Neuronal stem cell (in vitro differentiated cells): ENCODE data around the gene GREB1.

Source experiments
- DNase-seq: peaks from one replicate; pipeline ENCODE4 v3.0.0-alpha.2; 2013; ENCODE audit warnings: low spot score
- H2AFZ ChIP-seq: one replicate; pipeline ENCODE4 v1.6.1; 2013; ENCODE audit warnings: mild to moderate bottlenecking, low read length, inconsistent platforms
- H2AK5ac ChIP-seq: 2 replicates; pipeline ENCODE4 v1.6.1; 2013; ENCODE audit warnings: low read depth, mild to moderate bottlenecking, inconsistent platforms, low read length, moderate library complexity, mixed read lengths
- H2BK120ac ChIP-seq: 2 replicates; pipeline ENCODE4 v1.6.1; 2013; ENCODE audit warnings: low read depth, mild to moderate bottlenecking, inconsistent platforms, low read length, moderate library complexity, mixed read lengths
- H2BK12ac ChIP-seq: one replicate; pipeline ENCODE4 v1.6.1; 2013; ENCODE audit warnings: low read length, inconsistent platforms
- H2BK15ac ChIP-seq: 2 replicates; pipeline ENCODE4 v1.6.1; 2013; ENCODE audit warnings: mild to moderate bottlenecking, low read length, inconsistent platforms, mixed read lengths
- H2BK5ac ChIP-seq: one replicate; pipeline ENCODE4 v1.6.1; 2013; ENCODE audit warnings: inconsistent platforms, mild to moderate bottlenecking, low read length, moderate library complexity
- H3K14ac ChIP-seq: one replicate; pipeline ENCODE4 v1.6.1; 2013; ENCODE audit warnings: low read length, inconsistent platforms
- H3K18ac ChIP-seq: 2 replicates; pipeline ENCODE4 v1.6.1; 2013; ENCODE audit warnings: low read length, inconsistent platforms
- H3K23ac ChIP-seq: 2 replicates; pipeline ENCODE4 v1.6.1; 2013; ENCODE audit warnings: low read depth, mild to moderate bottlenecking, mixed read lengths, low read length, inconsistent platforms; ENCODE audit not compliant: poor library complexity
- H3K27ac ChIP-seq: replicated peaks from 3 replicates; pipeline ENCODE4 v1.5.1; 2013; ENCODE audit warnings: low read length, inconsistent platforms
- H3K27me3 ChIP-seq, 3 experiments: 2 replicates each; pipeline ENCODE4 v1.6.1; 2013; ENCODE audit warnings: low read length in 3 of 3, mild to moderate bottlenecking in 2 of 3, inconsistent platforms in 1 of 3, low read depth in 1 of 3, mixed read lengths in 1 of 3, moderate library complexity in 1 of 3; ENCODE audit not compliant: control insufficient read depth in 3 of 3, insufficient read depth in 3 of 3
- H3K36me3 ChIP-seq, 2 donors: replicated peaks in 1 of 2; 2 replicates each; pipeline ENCODE4 v1.6.1; 2013; ENCODE audit warnings: low read length in 2 of 2; ENCODE audit not compliant: control insufficient read depth in 2 of 2, insufficient read depth in 2 of 2
- H3K4ac ChIP-seq: 2 replicates; pipeline ENCODE4 v1.6.1; 2013; ENCODE audit warnings: inconsistent platforms, mild to moderate bottlenecking, low read length, moderate library complexity
- H3K4me1 ChIP-seq, 2 donors: 1 replicate in 1 of 2; 2 replicates in 1 of 2; pipeline ENCODE4 v1.6.1; 2013; ENCODE audit warnings: low read length in 2 of 2, low read depth in 1 of 2; ENCODE audit not compliant: control insufficient read depth in 2 of 2, insufficient read depth in 1 of 2
- H3K4me2 ChIP-seq: one replicate; pipeline ENCODE4 v1.6.1; 2013; ENCODE audit warnings: mild to moderate bottlenecking, low read length, inconsistent platforms; ENCODE audit not compliant: insufficient read depth, poor library complexity, severe bottlenecking
- H3K4me3 ChIP-seq, 2 donors: 2 replicates each; pipeline ENCODE4 v1.5.1; 2013; ENCODE audit warnings: low read length in 2 of 2, mild to moderate bottlenecking in 2 of 2, inconsistent platforms in 1 of 2, moderate library complexity in 1 of 2
- H3K79me1 ChIP-seq: one replicate; pipeline ENCODE4 v1.6.1; 2013; ENCODE audit warnings: low read depth, mild to moderate bottlenecking, inconsistent platforms, low read length, moderate library complexity
- H3K9ac ChIP-seq: one replicate; pipeline ENCODE4 v1.6.1; 2013; ENCODE audit warnings: mild to moderate bottlenecking, low read depth, low read length, inconsistent platforms; ENCODE audit not compliant: poor library complexity
- H3K9me3 ChIP-seq, 2 donors: replicated peaks in 1 of 2; 2 replicates each; pipeline versions ENCODE3 to v1.6.1; 2013; ENCODE audit warnings: low read length in 2 of 2, mild to moderate bottlenecking in 2 of 2, inconsistent platforms in 1 of 2, low read depth in 1 of 2, mixed read lengths in 1 of 2, moderate library complexity in 1 of 2; ENCODE audit not compliant: control insufficient read depth in 2 of 2, insufficient read depth in 1 of 2
- H4K8ac ChIP-seq: one replicate; pipeline ENCODE4 v1.6.1; 2013; ENCODE audit warnings: low read depth, mild to moderate bottlenecking, inconsistent platforms, low read length, moderate library complexity
- H4K91ac ChIP-seq: one replicate; pipeline ENCODE4 v1.6.1; 2013; ENCODE audit warnings: low read length, low read depth, mild to moderate bottlenecking, inconsistent platforms; ENCODE audit not compliant: poor library complexity
- WGBS, 2 donors: extraction: QIAGEN DNeasy Blood & Tissue Kit; methylation state at CpG; one replicate each; pipeline ENCODE4 v1.1.7; 2013; ENCODE audit warnings: missing lambda C conversion rate in 2 of 2, mixed read lengths in 1 of 2; ENCODE audit not compliant: insufficient read length in 2 of 2, insufficient replicate concordance in 1 of 2; ENCODE audit errors: extremely low coverage in 2 of 2; 5-methylcytosine and 5-hydroxymethylcytosine counted together

GREB1 gene

DNA sequence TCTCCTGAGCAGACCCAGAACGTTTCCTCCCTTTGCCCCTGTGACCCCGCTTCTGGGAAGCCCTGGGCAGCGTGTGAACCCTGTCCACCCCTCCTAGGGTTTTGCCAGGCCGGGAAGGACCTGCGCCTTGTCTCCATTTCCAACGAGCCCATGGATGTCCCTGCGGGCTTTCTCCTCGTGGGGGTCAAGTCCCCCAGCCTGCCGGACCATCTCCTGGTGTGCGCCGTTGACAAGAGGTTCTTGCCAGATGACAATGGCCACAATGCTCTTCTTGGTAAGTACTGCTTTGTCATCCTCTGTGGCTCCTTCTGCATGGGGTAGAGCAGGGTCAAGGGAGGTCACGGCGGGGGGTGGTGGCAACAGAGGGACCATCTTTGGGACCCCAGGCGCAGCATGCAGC is 32.5 kb downstream of the GREB1 start:
- DNase-seq = no peak

DNA sequence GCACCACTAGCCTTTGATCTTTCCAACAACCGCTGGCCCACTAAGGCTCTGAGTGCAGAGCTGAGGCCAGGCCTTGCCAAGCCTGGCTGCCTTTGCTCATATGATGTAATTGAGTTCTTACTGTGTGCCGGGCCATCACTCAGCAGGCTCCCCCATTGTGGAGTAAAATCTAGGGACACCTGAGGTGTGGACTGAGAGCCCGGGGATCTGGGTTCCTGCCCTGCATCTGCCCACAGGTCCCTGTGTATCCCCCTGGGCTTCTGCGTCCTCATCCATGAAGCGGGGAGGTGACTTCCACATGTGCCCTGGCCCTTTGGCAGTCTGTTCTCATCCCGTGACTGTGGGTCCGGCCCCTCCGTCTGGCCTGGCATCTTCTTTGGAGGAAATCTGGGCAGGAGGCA is 33.8 kb downstream of the GREB1 start:
- Histone ChIP-seq H2AFZ (no peak overlapping the region), H3K27ac (no peak overlapping the region), H2BK120ac (no peak overlapping the region), H3K4ac (no peak overlapping the region), H2BK5ac (no peak overlapping the region), H2AK5ac (no peak overlapping the region), H3K36me3 (peaks cover 12 to 96% of the 10 kb centered on the region in 2 donors), H3K4me2 (no peak overlapping the region), H3K4me3 (no peak overlapping the region), H3K9ac (no peak overlapping the region), H2BK15ac (no peak overlapping the region), H3K23ac (peak overlapping the region; percentile 48), H3K27me3 (no peaks in the 10 kb centered on the region), H3K79me1 (peaks cover 5% of the 10 kb centered on the region), H4K91ac (no peak overlapping the region), H3K4me1 (peaks cover 0 to 4% of the 10 kb centered on the region in 2 donors), H4K8ac (no peak overlapping the region), H3K18ac (no peak overlapping the region), H3K9me3 (no peaks in the 10 kb centered on the region), H2BK12ac (no peak overlapping the region), H3K14ac (no peak overlapping the region)
- DNase-seq = no peak
- no CpG with 5 or more reads among the region's 8 CpGs for WGBS, 2 donors

More for the DNA sequence above, 32.5 kb downstream of the GREB1 start:
- Histone ChIP-seq H2BK12ac (no peak overlapping the region), H3K9ac (no peak overlapping the region), H3K4me2 (no peak overlapping the region), H3K4ac (no peak overlapping the region), H2BK15ac (no peak overlapping the region), H3K27ac (no peak overlapping the region), H3K9me3 (no peaks in the 10 kb centered on the region), H3K36me3 (peaks cover 15 to 98% of the 10 kb centered on the region in 2 donors), H3K23ac (no peak overlapping the region), H3K4me3 (no peak overlapping the region), H3K4me1 (peaks cover 0 to 4% of the 10 kb centered on the region in 2 donors), H2BK120ac (no peak overlapping the region), H4K8ac (no peak overlapping the region), H2BK5ac (no peak overlapping the region), H2AFZ (no peak overlapping the region), H2AK5ac (no peak overlapping the region), H3K79me1 (peaks cover 3% of the 10 kb centered on the region), H3K27me3 (no peaks in the 10 kb centered on the region), H4K91ac (no peak overlapping the region), H3K18ac (no peak overlapping the region), H3K14ac (no peak overlapping the region)
- WGBS, 2 donors = no CpG with 5 or more reads among the region's 14 CpGs

DNA sequence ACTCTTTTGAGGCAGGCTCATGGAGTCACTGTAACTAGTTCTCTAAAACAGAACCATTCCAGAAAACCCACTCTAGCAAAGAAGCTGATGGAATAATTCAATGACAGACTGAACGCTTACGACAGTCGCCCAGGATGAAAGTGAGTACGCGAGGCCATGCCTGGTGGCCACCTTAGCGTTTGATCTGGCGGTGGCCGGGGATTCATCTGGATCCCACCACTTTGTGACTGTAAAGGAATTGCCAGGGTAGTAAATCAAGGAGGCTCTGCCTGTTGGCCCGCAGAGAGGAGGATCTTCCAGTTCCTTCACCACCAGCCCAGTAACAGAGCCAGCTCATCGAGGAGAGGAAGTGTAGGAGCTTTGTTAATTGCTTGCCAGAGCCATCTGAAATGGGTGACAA is 34.6 kb downstream of the GREB1 start:
- H2BK120ac ChIP-seq = no peak overlapping the region
- H3K23ac ChIP-seq = no peak overlapping the region
- H3K18ac ChIP-seq = no peak overlapping the region
- H3K27ac ChIP-seq = no peak overlapping the region
- no peak overlapping the region for H2AK5ac ChIP-seq
- H3K4ac ChIP-seq = no peak overlapping the region
- H3K4me1 ChIP-seq = peaks cover 0 to 5% of the 10 kb centered on the region in 2 donors
- peaks cover 5% of the 10 kb centered on the region for H3K79me1 ChIP-seq
- no peak overlapping the region for H3K4me2 ChIP-seq
- H4K8ac ChIP-seq = no peak overlapping the region
- no CpG with 5 or more reads among the region's 10 CpGs for WGBS, 2 donors
- H2BK12ac ChIP-seq = no peak overlapping the region
- H3K36me3 ChIP-seq = peaks cover 12 to 98% of the 10 kb centered on the region in 2 donors
- no peak for DNase-seq
- H3K4me3 ChIP-seq = no peak overlapping the region
- no peaks in the 10 kb centered on the region for H3K9me3 ChIP-seq
- no peaks in the 10 kb centered on the region for H3K27me3 ChIP-seq
- H2AFZ ChIP-seq = no peak overlapping the region
- H4K91ac ChIP-seq = no peak overlapping the region
- H3K14ac ChIP-seq = no peak overlapping the region
- no peak overlapping the region for H3K9ac ChIP-seq
- no peak overlapping the region for H2BK5ac ChIP-seq
- H2BK15ac ChIP-seq = no peak overlapping the region

DNA sequence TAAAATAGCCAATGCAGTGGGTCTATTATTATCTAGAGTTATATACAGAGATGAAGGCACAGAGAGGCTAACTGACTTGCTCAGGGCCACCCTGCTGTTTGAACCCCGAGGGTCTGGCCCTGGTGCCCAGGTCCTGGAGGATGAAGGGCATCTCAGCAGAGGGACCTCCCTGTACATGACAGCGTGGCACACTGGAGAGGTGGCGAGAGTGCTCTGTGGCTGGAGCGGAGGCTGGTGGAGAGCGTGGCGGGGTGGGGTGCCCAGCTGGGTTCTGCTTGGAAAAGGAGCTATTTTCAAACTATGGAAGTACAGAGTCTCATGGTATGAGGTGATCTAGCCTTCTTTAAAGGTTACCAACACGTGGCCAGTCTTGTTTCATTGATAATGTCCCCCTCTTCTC is 35.8 kb downstream of the GREB1 start:
- H3K4ac ChIP-seq = no peak overlapping the region
- H3K79me1 ChIP-seq = peaks cover 5% of the 10 kb centered on the region
- H3K27me3 ChIP-seq = no peaks in the 10 kb centered on the region
- H3K9ac ChIP-seq = no peak overlapping the region
- H3K4me2 ChIP-seq = no peak overlapping the region
- H3K27ac ChIP-seq = no peak overlapping the region
- H4K91ac ChIP-seq = no peak overlapping the region
- no peak overlapping the region for H4K8ac ChIP-seq
- H2AFZ ChIP-seq = no peak overlapping the region
- H2BK15ac ChIP-seq = no peak overlapping the region
- H3K14ac ChIP-seq = no peak overlapping the region
- H3K18ac ChIP-seq = no peak overlapping the region
- no peak overlapping the region for H2BK120ac ChIP-seq
- DNase-seq = no peak
- H2AK5ac ChIP-seq = no peak overlapping the region
- H2BK5ac ChIP-seq = no peak overlapping the region
- peaks cover 0 to 5% of the 10 kb centered on the region in 2 donors for H3K4me1 ChIP-seq
- peaks cover 9 to 98% of the 10 kb centered on the region in 2 donors for H3K36me3 ChIP-seq
- no peak overlapping the region for H3K23ac ChIP-seq
- H3K4me3 ChIP-seq = no peak overlapping the region
- H3K9me3 ChIP-seq = no peaks in the 10 kb centered on the region
- no peak overlapping the region for H2BK12ac ChIP-seq
- no CpG with 5 or more reads among the region's 7 CpGs for WGBS, 2 donors
